Measurements from ENCODE around the gene SMARCD2. TPM values are rescaled to one million over a fixed set of nuclear protein-coding genes. Genes with fewer than 3 reads are reported as not detected.

The SMARCD2 gene
- total RNA-seq, 3 donors from 2014 or later, result 142 to 210 (median 192) TPM

DNA sequence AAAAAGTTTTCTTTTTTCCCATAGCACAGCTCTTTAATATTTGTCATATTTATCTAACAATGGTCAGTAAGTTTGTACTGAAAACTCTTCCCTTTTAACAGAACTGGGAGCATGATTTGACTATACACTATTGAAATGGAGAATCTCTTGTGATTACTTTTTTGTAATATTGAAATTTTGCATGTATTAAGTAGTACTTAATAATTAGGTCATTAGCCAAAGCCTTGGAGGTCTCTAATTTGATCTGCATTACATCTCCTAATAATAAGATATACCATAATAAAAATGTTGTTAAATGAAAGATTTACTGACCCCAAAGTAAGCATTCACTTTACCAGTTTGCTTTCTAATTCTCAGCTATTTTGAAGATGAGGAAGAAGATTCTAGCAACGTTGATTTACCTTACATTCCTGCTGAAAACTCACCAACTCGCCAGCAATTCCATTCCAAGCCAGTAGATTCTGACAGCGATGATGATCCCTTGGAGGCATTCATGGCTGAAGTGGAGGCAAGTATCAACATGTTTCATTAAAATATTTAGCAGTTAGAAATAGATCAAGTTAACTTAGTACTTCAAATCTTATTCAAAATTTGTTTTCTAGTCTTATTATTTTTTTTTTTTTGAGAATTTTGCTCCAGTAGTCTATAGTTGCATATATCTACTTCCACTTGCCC lies 50.3 kb downstream of the SMARCD2 start:
- DNase-seq (ENCODE audit: low spot score in 2 of 2), result no peak
- no peaks in the 10 kb centered on the region for H3K36me3 ChIP-seq
- H3K27ac ChIP-seq, result no peak overlapping the region
- intact Hi-C loops (cut with DNase I; ENCODE audit: low total_unique reads), result no loop called here
- no peaks in the 10 kb centered on the region for H3K9me3 ChIP-seq
- H3K4me1 ChIP-seq, result no peaks in the 10 kb centered on the region
- H3K4me3 ChIP-seq, result no peak overlapping the region
- TF ChIP-seq POLR2AphosphoS5 (IDR thresholded peaks at IDR 0.05) (no peak), POLR2A (IDR thresholded peaks at IDR 0.05) (no peak)
- TF ChIP-seq, protein P1, sequence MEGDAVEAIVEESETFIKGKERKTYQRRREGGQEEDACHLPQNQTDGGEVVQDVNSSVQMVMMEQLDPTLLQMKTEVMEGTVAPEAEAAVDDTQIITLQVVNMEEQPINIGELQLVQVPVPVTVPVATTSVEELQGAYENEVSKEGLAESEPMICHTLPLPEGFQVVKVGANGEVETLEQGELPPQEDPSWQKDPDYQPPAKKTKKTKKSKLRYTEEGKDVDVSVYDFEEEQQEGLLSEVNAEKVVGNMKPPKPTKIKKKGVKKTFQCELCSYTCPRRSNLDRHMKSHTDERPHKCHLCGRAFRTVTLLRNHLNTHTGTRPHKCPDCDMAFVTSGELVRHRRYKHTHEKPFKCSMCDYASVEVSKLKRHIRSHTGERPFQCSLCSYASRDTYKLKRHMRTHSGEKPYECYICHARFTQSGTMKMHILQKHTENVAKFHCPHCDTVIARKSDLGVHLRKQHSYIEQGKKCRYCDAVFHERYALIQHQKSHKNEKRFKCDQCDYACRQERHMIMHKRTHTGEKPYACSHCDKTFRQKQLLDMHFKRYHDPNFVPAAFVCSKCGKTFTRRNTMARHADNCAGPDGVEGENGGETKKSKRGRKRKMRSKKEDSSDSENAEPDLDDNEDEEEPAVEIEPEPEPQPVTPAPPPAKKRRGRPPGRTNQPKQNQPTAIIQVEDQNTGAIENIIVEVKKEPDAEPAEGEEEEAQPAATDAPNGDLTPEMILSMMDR (IDR thresholded peaks at IDR 0.05), result no peak
- no peaks in the 10 kb centered on the region for H3K27me3 ChIP-seq

DNA sequence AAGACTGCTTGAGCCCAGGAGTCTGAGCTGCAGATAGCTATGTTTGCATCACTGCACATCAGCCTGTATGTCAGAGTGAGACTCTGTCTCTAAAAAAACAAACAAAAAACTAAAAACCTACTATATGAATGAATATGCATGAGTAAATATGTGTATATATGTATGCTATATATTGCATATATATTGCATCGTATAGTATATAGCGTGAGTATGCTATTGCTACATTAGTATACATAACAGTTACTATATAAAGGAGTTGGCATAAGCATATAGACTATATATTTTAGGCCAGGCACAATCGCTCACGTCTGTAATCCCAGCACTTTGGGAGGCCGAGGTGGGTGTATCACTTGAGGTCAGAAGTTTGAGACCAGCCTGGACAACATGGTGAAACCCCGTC lies 52.4 kb downstream of the SMARCD2 start:
- TF ChIP-seq, protein P1 (IDR thresholded peaks at IDR 0.05), result no peak
- TF ChIP-seq POLR2AphosphoS5 (IDR thresholded peaks at IDR 0.05) (no peak), POLR2A (IDR thresholded peaks at IDR 0.05) (no peak)
- H3K27me3 ChIP-seq, result no peaks in the 10 kb centered on the region
- no peaks in the 10 kb centered on the region for H3K36me3 ChIP-seq
- H3K4me3 ChIP-seq, result no peak overlapping the region
- H3K4me1 ChIP-seq, result no peaks in the 10 kb centered on the region
- no peak for DNase-seq (ENCODE audit: low spot score in 2 of 2)
- H3K9me3 ChIP-seq, result no peaks in the 10 kb centered on the region
- intact Hi-C loops (cut with DNase I; ENCODE audit: low total_unique reads), result no loop called here
- H3K27ac ChIP-seq, result no peak overlapping the region

DNA sequence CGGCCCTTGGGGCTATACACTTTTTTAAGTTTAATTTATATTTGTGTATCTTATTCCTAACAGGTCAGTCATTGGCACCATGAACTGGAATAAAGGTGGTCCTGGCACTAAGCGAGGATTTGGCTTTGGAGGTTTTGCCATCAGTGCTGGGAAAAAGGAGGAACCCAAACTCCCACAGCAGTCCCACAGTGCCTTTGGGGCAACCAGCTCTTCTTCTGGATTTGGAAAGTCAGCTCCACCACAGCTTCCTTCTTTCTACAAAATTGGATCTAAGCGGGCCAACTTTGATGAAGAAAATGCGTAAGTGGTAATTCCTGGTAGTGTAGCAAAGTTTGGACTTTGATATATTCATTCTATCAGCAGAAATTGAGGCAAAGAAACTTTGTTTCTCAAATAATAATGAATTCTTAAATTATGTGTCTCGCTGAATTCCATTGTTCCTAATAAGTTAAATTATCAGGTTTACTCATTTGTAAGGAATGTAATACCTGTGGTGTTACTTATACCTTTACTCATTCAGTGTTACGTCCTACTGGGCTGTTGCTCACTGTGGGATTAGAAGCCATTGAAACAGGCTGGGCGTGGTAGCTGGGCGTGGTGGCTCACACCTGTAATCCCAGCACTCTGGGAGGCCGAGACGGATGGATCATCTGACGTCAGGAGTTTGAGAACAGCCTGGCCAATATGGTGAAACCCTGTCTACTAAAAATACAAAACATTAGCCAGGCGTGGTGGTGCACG lies 55.3 kb downstream of the SMARCD2 start:
- TF ChIP-seq, protein P1 (IDR thresholded peaks at IDR 0.05), result no peak
- TF ChIP-seq POLR2A (IDR thresholded peaks at IDR 0.05) (no peak), POLR2AphosphoS5 (IDR thresholded peaks at IDR 0.05) (no peak)
- no peaks in the 10 kb centered on the region for H3K9me3 ChIP-seq
- no peaks in the 10 kb centered on the region for H3K36me3 ChIP-seq
- no peak overlapping the region for H3K4me3 ChIP-seq
- no peak overlapping the region for H3K27ac ChIP-seq
- no peaks in the 10 kb centered on the region for H3K27me3 ChIP-seq
- intact Hi-C loops (cut with DNase I; ENCODE audit: low total_unique reads), result no loop called here
- H3K4me1 ChIP-seq, result no peaks in the 10 kb centered on the region
- DNase-seq (ENCODE audit: low spot score in 2 of 2), result no peak

- no peak overlapping the region for H3K27ac ChIP-seq
- no peak overlapping the region for H3K4me3 ChIP-seq
- intact Hi-C loops (cut with DNase I; ENCODE audit: low total_unique reads), result no loop called here
- no peaks in the 10 kb centered on the region for H3K36me3 ChIP-seq
- no peak for TF ChIP-seq POLR2AphosphoS5 (IDR thresholded peaks at IDR 0.05)
- H3K4me1 ChIP-seq, result no peaks in the 10 kb centered on the region
- DNase-seq (ENCODE audit: low spot score in 2 of 2), result no peak
- H3K9me3 ChIP-seq, result no peaks in the 10 kb centered on the region
- H3K27me3 ChIP-seq, result no peaks in the 10 kb centered on the region
Measured at GRCh38 chr17:63786117-63786516, 56.4 kb downstream of the SMARCD2 start.

GRCh38 chr17:63785556-63785955 lies 56.9 kb downstream of the SMARCD2 start:
- no peak for DNase-seq (ENCODE audit: low spot score in 2 of 2)
- Histone ChIP-seq H3K4me1 (no peaks in the 10 kb centered on the region), H3K36me3 (no peaks in the 10 kb centered on the region), H3K27ac (no peak overlapping the region), H3K9me3 (no peaks in the 10 kb centered on the region), H3K4me3 (no peak overlapping the region), H3K27me3 (no peaks in the 10 kb centered on the region)
- TF ChIP-seq POLR2AphosphoS5 (IDR thresholded peaks at IDR 0.05) (no peak), POLR2A (IDR thresholded peaks at IDR 0.05) (no peak)
- TF ChIP-seq, protein P1 (IDR thresholded peaks at IDR 0.05), result no peak
- intact Hi-C loops (cut with DNase I; ENCODE audit: low total_unique reads), result no loop called here
